A673 (cell line): ENCODE data around the gene ELFN2. TPM values are rescaled to one million over a fixed set of nuclear protein-coding genes. Genes with fewer than 3 reads are reported as not detected.

Experiments
- BruUV-seq: library from RNA; stranded (reverse); fragments of 400-500 nt; replicated peaks from 2 replicates; lab custom pipeline; 2021; lab: Mats Ljungman, UMichigan
- CTCF ChIA-PET: fragments of 300-600 bp; sonication (Branson Sonifier 250); formaldehyde crosslinking; loops from one replicate; lab custom pipeline; 2022; ENCODE audit warnings: antibody characterized with exemption; lab: Charles Lee
- POLR2A ChIA-PET: fragments of 300-600 bp; sonication (Branson Sonifier 250); formaldehyde crosslinking; loops from one replicate; lab custom pipeline; 2022; ENCODE audit warnings: antibody characterized with exemption; ENCODE audit not compliant: low non-redundant PET; lab: Charles Lee
- DNase-seq: peaks from one replicate; pipeline ENCODE4 v3.0.0-alpha.2; 2015; ENCODE audit warnings: low spot score
- H3K27ac ChIP-seq: fragments of 200-600 bp; sonication (generic); 2 replicates; pipeline ENCODE4 v1.5.1; 2016; ENCODE audit warnings: mixed run types, low read depth, mild to moderate bottlenecking, mixed read lengths, antibody characterized with exemption, low read length; ENCODE audit not compliant: poor library complexity, severe bottlenecking
- H3K27me3 ChIP-seq: fragments of 200-600 bp; sonication (generic); replicated peaks from 2 replicates; pipeline ENCODE4 v1.6.1; 2017; ENCODE audit warnings: mixed run types, low read depth, mild to moderate bottlenecking, mixed read lengths, antibody characterized with exemption, low read length; ENCODE audit not compliant: insufficient read depth, poor library complexity
- H3K36me3 ChIP-seq: fragments of 200-600 bp; sonication (generic); 2 replicates; pipeline ENCODE4 v1.6.1; 2016; ENCODE audit warnings: mixed run types, mild to moderate bottlenecking, mixed read lengths, antibody characterized with exemption, low read length; ENCODE audit not compliant: insufficient read depth, poor library complexity, severe bottlenecking
- H3K4me1 ChIP-seq: fragments of 200-600 bp; sonication (generic); 2 replicates; pipeline ENCODE4 v1.6.1; 2017; ENCODE audit warnings: mixed run types, mild to moderate bottlenecking, mixed read lengths, antibody characterized with exemption, low read length; ENCODE audit not compliant: insufficient read depth, poor library complexity, severe bottlenecking
- H3K4me3 ChIP-seq: fragments of 200-600 bp; sonication (generic); 2 replicates; pipeline ENCODE4 v1.5.1; 2016; ENCODE audit warnings: low read depth, mixed run types, mild to moderate bottlenecking, mixed read lengths, low read length; ENCODE audit not compliant: poor library complexity, severe bottlenecking
- H3K9me3 ChIP-seq: fragments of 200-600 bp; sonication (generic); 2 replicates; pipeline ENCODE4 v1.6.1; 2016; ENCODE audit warnings: mixed run types, low read depth, mild to moderate bottlenecking, mixed read lengths, antibody characterized with exemption, low read length; ENCODE audit not compliant: poor library complexity, severe bottlenecking
- CTCF ChIP-seq: fragments of 300-800, 200-600 bp; sonication (generic); conservative IDR thresholded peaks from 2 replicates; pipeline ENCODE4 v1.5.1; 2017; ENCODE audit warnings: low read depth, mild to moderate bottlenecking, antibody characterized with exemption, low read length, moderate library complexity, mixed read lengths
- EZH2 ChIP-seq: fragments of 200-600 bp; sonication (generic); IDR thresholded peaks from 2 replicates; pipeline ENCODE4 v1.6.1; 2017; ENCODE audit warnings: borderline replicate concordance, low read depth, mild to moderate bottlenecking, mixed read lengths, antibody characterized with exemption, low read length; ENCODE audit not compliant: poor library complexity, severe bottlenecking
- intact Hi-C: fragments of 100-400 bp; cut with micrococcal nuclease; formaldehyde crosslinking; loops from one replicate; pipeline ENCODE4 v1.10.0; 2022; ENCODE audit not compliant: unreplicated experiment
- total RNA-seq: library from RNA; stranded (reverse); gene quantifications from 2 replicates; pipeline ENCODE4 v1.2.3, GENCODE V29; 2021

Gene ELFN2
- total RNA-seq, 1 experiment from 2014 or later, result not detected

GRCh38 chr22:37425800-37426705 is 1.2 kb downstream of the ELFN2 start:
- Histone ChIP-seq H3K36me3 (no peaks in the 10 kb centered on the region), H3K9me3 (no peaks in the 10 kb centered on the region), H3K27ac (no peak overlapping the region), H3K27me3 (peaks cover 46% of the 10 kb centered on the region), H3K4me3 (no peak overlapping the region), H3K4me1 (no peaks in the 10 kb centered on the region)
- BruUV-seq, result no TSS peak
- DNase-seq, result no peak
- intact Hi-C loops, result loop anchor here (10.0 kb wide), 1 partner anchor 151 kb away; no protein-coding TSS in a partner anchor
- TF ChIP-seq EZH2 (no peak), CTCF (no peak)
- ChIA-PET POLR2A (no interaction called here), CTCF (interaction anchor here (0.6 to 0.7 kb wide), 3 partner anchors 14 to 374 kb away, joined by 3 to 10 read pairs (median 6); partner anchors contain the start of gene KCTD17)

- Histone ChIP-seq H3K4me1 (no peaks in the 10 kb centered on the region), H3K27me3 (peaks cover 53% of the 10 kb centered on the region), H3K4me3 (no peak overlapping the region), H3K27ac (no peak overlapping the region), H3K9me3 (no peaks in the 10 kb centered on the region), H3K36me3 (no peaks in the 10 kb centered on the region)
- CTCF ChIA-PET, result no interaction called here
- BruUV-seq, result no TSS peak
- no peak for DNase-seq
- TF ChIP-seq CTCF, result no peak
- TF ChIP-seq EZH2, result no peak
- POLR2A ChIA-PET, result no interaction called here
- intact Hi-C loops, result loop anchor here (10.0 kb wide), 1 partner anchor 151 kb away; no protein-coding TSS in a partner anchor
Measured at GRCh38 chr22:37425369-37425768, 1.9 kb downstream of the ELFN2 start.

GRCh38 chr22:37423283-37423682 is 4.0 kb downstream of the ELFN2 start:
- POLR2A ChIA-PET, result no interaction called here

More at GRCh38 chr22:37423283-37423682, 4.0 kb downstream of the ELFN2 start:
- Histone ChIP-seq H3K36me3 (no peaks in the 10 kb centered on the region), H3K4me1 (no peaks in the 10 kb centered on the region), H3K4me3 (no peak overlapping the region), H3K27ac (no peak overlapping the region), H3K27me3 (peaks cover 65% of the 10 kb centered on the region), H3K9me3 (no peaks in the 10 kb centered on the region)
- intact Hi-C loops, result loop anchor here (10.0 kb wide), 1 partner anchor 148 kb away; no protein-coding TSS in a partner anchor
- CTCF ChIA-PET, result no interaction called here
- TF ChIP-seq CTCF (no peak), EZH2 (no peak)
- BruUV-seq, result no TSS peak
- no peak for DNase-seq
